K562 (cell line): ENCODE data around the gene ANKRD34A. TPM values are rescaled to one million over a fixed set of nuclear protein-coding genes. Genes with fewer than 3 reads are reported as not detected.
A peak's percentile ranks its signal among the peaks of the same experiment; 100 is the strongest.

Experiments used
- ATF6 ChIP-seq: sonication (generic); formaldehyde crosslinking; IDR thresholded peaks from 2 replicates; pipeline ENCODE4 v1.4.0; 2020; ENCODE audit warnings: mild to moderate bottlenecking, missing genetic modification reagents
- CHD7 ChIP-seq: fragments of 200-600 bp; sonication (generic); IDR thresholded peaks from one replicate; pipeline ENCODE4 v1.6.1; 2012; ENCODE audit warnings: mild to moderate bottlenecking, low read depth, low read length, inconsistent platforms
- DACH1 ChIP-seq: fragments of 450-650 bp; IDR thresholded peaks from 2 replicates; pipeline ENCODE4 v1.6.1; 2018; ENCODE audit not compliant: partially characterized antibody
- EZH2 ChIP-seq: IDR thresholded peaks from 2 replicates; pipeline ENCODE4 v1.6.1; 2012; ENCODE audit warnings: low read depth, mild to moderate bottlenecking, inconsistent platforms, low read length, borderline replicate concordance
- GMEB1 ChIP-seq: fragments of 250-450 bp; sonication (Bioruptor Pico); IDR thresholded peaks from 2 replicates; pipeline ENCODE4 v1.4.0; 2020; ENCODE audit warnings: mild to moderate bottlenecking
- STAT5B ChIP-seq: fragments of 250-450 bp; sonication (Bioruptor Pico); IDR thresholded peaks from 2 replicates; pipeline ENCODE4 v1.8.0; 2021; ENCODE audit warnings: mild to moderate bottlenecking, inconsistent platforms
- ZBTB17 ChIP-seq: fragments of 450-650 bp; formaldehyde crosslinking; IDR thresholded peaks from 2 replicates; pipeline ENCODE4 v1.4.0; 2020; ENCODE audit warnings: mild to moderate bottlenecking
- ZC3H11A ChIP-seq: IDR thresholded peaks from 2 replicates; pipeline ENCODE4 v1.6.1; 2012; ENCODE audit warnings: low read depth, low read length, improper control_type of control experiment
- ZNF175 ChIP-seq: fragments of 200-800 bp; sonication (Bioruptor generic); IDR thresholded peaks from 2 replicates; pipeline ENCODE4 v1.6.1; 2016; ENCODE audit warnings: low read depth, mild to moderate bottlenecking, missing genetic modification characterization, missing compliant biosample characterization
- polyA plus RNA-seq, 8 experiments: library from polyadenylated mRNA; depleted of rRNA in 4 of 8; stranded (reverse) in 5 of 8; unstranded in 3 of 8; fragments of >200 nt; fragmentation: Nextera tagmentation in 2 of 8; fragmentation: Illumina TruSeq in 1 of 8; extraction: Ambion mirVana in 2 of 8; extraction: Trizol in 1 of 8; gene quantifications; 2 replicates each; pipeline versions ENCODE4 v1.2.1 to v1.2.3, GENCODE V29; 2011 to 2014; ENCODE audit warnings: inconsistent platforms in 1 of 8, missing spikeins in 1 of 8
- total RNA-seq, 7 experiments: library from RNA; depleted of rRNA in 6 of 7; stranded (reverse); fragments of >200 nt in 6 of 7; fragmentation: Illumina TruSeq in 2 of 7; extraction: Trizol in 2 of 7; gene quantifications; 2 replicates each; pipeline versions ENCODE4 v1.2.1 to v1.2.3, GENCODE V29; 2011 to 2021; ENCODE audit warnings: low replicate concordance in 1 of 7

The ANKRD34A gene
- total and polyA plus RNA-seq, 9 of the 15 experiments (the other 6 are each of a cell fraction or from before 2014, with no cell fraction given) = 0.06 to 1.6 (median 0.43) TPM

GRCh38 chr1:145964328-145965118, at the start of gene ANKRD34A, which contains the start of gene POLR3GL (continued):
- TF ChIP-seq ATF6 (CRISPR knock-in tag) (no peak), ZNF175 (CRISPR knock-in tag) (no peak), ZC3H11A (no peak), DACH1 (peak; percentile 77), EZH2 (no peak), ZBTB17 (CRISPR knock-in tag) (no peak), STAT5B (no peak), CHD7 (no peak), GMEB1 (CRISPR knock-in tag) (no peak; the same call in 1 of the 2 replicates)
